ENCODE measurements around the gene FOSB. TPM values are rescaled to one million over a fixed set of nuclear protein-coding genes. Genes with fewer than 3 reads are reported as not detected.

FOSB gene
- total and polyA plus RNA-seq, 2 experiments from 2014 or later: 0.55 to 1.9 TPM

DNA sequence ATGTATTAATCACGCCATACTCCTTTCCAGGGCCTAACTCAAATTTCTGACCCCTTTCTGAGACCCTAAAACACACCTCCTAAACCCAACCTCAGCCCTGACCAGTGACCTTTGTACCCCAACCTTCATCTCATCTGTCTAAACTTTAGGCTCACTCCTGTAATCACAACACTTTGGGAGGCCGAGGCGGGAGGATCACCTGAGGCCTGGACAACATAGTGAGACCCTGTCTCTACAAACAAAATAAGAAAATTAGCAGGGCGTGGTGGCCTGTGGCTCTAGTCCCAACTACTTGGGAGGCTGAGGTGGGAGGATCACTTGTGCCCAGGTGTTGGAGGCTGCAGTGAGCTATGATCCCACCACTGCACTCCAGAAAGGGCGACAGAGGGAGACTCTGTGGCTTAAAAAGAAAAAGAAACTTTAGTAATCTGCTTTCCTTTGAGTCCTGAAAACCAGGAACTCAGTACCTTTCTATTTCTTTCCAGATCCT, 24.4 kb downstream of the FOSB start:
- Mint-ChIP-seq H3K9me3 (no peaks in the 10 kb centered on the region; the same call in 2 of the 3 replicates), H3K4me1 (peaks cover 21% of the 10 kb centered on the region), H3K27me3 (ENCODE audit: insufficient read depth, low read depth, poor library complexity) (peaks cover 26% of the 10 kb centered on the region), H3K36me3 (ENCODE audit: low read depth) (peaks cover 4% of the 10 kb centered on the region; the same call in 1 of the 3 replicates), H3K4me3 (peak overlapping the region; percentile 81), H3K27ac (peak overlapping the region; percentile 66)
- Histone ChIP-seq H3F3A (replicated peaks; ENCODE audit: low read depth) (peaks cover 17% of the 10 kb centered on the region), H3K4me3 (peak overlapping the region; percentile 71), H2AFZ (no peak overlapping the region), H3K27ac (ENCODE audit: low read depth) (no peak overlapping the region), H4K20me1 (replicated peaks; ENCODE audit: insufficient read depth) (peaks cover 2% of the 10 kb centered on the region; the same call in 1 of the 2 replicates), H3K79me2 (replicated peaks; ENCODE audit: insufficient read depth) (no peaks in the 10 kb centered on the region), H3K4me1 (ENCODE audit: insufficient read depth) (peaks cover 10% of the 10 kb centered on the region; the same call in 1 of the 2 replicates), H3K9me2 (ENCODE audit: insufficient read depth) (no peaks in the 10 kb centered on the region), H3K4me2 (peak overlapping the region; percentile 79), H3K27me3 (ENCODE audit: insufficient read depth) (peaks cover 8% of the 10 kb centered on the region; the same call in 1 of the 2 replicates), H3K36me3 (ENCODE audit: insufficient read depth) (no peaks in the 10 kb centered on the region)
- no peak for TF ChIP-seq POLR2AphosphoS5 (IDR thresholded peaks at IDR 0.05; ENCODE audit: low read depth)
- TF ChIP-seq EZH2 (IDR thresholded peaks at IDR 0.05; ENCODE audit: low read depth, unreplicated experiment): no peak
- no peak for TF ChIP-seq ETS1 (IDR thresholded peaks at IDR 0.05)
- TF ChIP-seq ZNF331 (CRISPR knock-in tag; IDR thresholded peaks at IDR 0.05; ENCODE audit: low read depth): no peak
- TF ChIP-seq NANOG (IDR thresholded peaks at IDR 0.05; ENCODE audit: borderline replicate concordance): no peak
- no peak for TF ChIP-seq ZNF114 (CRISPR knock-in tag; IDR thresholded peaks at IDR 0.05)
- no peak for TF ChIP-seq JUNB (IDR thresholded peaks at IDR 0.05; ENCODE audit: unreplicated experiment)
- TF ChIP-seq STAT1 (IDR thresholded peaks at IDR 0.05; ENCODE audit: unreplicated experiment): no peak
- TF ChIP-seq, protein P1, sequence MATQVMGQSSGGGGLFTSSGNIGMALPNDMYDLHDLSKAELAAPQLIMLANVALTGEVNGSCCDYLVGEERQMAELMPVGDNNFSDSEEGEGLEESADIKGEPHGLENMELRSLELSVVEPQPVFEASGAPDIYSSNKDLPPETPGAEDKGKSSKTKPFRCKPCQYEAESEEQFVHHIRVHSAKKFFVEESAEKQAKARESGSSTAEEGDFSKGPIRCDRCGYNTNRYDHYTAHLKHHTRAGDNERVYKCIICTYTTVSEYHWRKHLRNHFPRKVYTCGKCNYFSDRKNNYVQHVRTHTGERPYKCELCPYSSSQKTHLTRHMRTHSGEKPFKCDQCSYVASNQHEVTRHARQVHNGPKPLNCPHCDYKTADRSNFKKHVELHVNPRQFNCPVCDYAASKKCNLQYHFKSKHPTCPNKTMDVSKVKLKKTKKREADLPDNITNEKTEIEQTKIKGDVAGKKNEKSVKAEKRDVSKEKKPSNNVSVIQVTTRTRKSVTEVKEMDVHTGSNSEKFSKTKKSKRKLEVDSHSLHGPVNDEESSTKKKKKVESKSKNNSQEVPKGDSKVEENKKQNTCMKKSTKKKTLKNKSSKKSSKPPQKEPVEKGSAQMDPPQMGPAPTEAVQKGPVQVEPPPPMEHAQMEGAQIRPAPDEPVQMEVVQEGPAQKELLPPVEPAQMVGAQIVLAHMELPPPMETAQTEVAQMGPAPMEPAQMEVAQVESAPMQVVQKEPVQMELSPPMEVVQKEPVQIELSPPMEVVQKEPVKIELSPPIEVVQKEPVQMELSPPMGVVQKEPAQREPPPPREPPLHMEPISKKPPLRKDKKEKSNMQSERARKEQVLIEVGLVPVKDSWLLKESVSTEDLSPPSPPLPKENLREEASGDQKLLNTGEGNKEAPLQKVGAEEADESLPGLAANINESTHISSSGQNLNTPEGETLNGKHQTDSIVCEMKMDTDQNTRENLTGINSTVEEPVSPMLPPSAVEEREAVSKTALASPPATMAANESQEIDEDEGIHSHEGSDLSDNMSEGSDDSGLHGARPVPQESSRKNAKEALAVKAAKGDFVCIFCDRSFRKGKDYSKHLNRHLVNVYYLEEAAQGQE (IDR thresholded peaks at IDR 0.05; ENCODE audit: unreplicated experiment): no peak
- ATAC-seq (no peak), DNase-seq (ENCODE audit: low spot score) (no peak)

Measured in GM23338 (cell line).